NCI-H2081 (cell line): ENCODE results near the gene GPANK1.

Source experiments
- DNase-seq, 2 experiments: peaks; one replicate each; lab custom pipeline; 2025; lab: John Stamatoyannopoulos, UW

Gene GPANK1

GRCh38 chr6:31639449-31639861, 25.3 kb downstream of the GPANK1 start:
- no peak for DNase-seq

- no peak for DNase-seq
These were observed 25.8 kb downstream of the GPANK1 start for GRCh38 chr6:31639043-31639442.

- DNase-seq, result no peak
These were observed 27.9 kb downstream of the GPANK1 start for GRCh38 chr6:31636698-31637596.

GRCh38 chr6:31634969-31635575, 29.7 kb downstream of the GPANK1 start:
- no peak for DNase-seq

- DNase-seq, result no peak
These were observed 30.7 kb downstream of the GPANK1 start for GRCh38 chr6:31634131-31634530.

- DNase-seq, result no peak
These were observed 31.4 kb downstream of the GPANK1 start for GRCh38 chr6:31633447-31633846.

- no peak for DNase-seq
These were observed 32.4 kb downstream of the GPANK1 start for GRCh38 chr6:31632279-31632946.

GRCh38 chr6:31631681-31632278, 33.0 kb downstream of the GPANK1 start:
- no peak for DNase-seq

GRCh38 chr6:31631209-31631608, 33.6 kb downstream of the GPANK1 start:
- DNase-seq, result no peak

- no peak for DNase-seq
These were observed 34.4 kb downstream of the GPANK1 start for GRCh38 chr6:31630177-31630934.

- no peak for DNase-seq
These were observed 35.8 kb downstream of the GPANK1 start for GRCh38 chr6:31629014-31629413.

- DNase-seq, result no peak
These were observed 37.0 kb downstream of the GPANK1 start for GRCh38 chr6:31627690-31628287.

- no peak for DNase-seq
These were observed 37.8 kb downstream of the GPANK1 start for GRCh38 chr6:31626952-31627351.

GRCh38 chr6:31624070-31624469, 40.7 kb downstream of the GPANK1 start:
- no peak for DNase-seq

GRCh38 chr6:31622684-31623091, 42.1 kb downstream of the GPANK1 start:
- no peak for DNase-seq

- peak in 1 of 2 experiments; percentile 17 for DNase-seq
These were observed 42.8 kb downstream of the GPANK1 start for GRCh38 chr6:31621991-31622390.

- no peak for DNase-seq
These were observed 43.4 kb downstream of the GPANK1 start for GRCh38 chr6:31621320-31621939.

GRCh38 chr6:31620586-31621319, 44.0 kb downstream of the GPANK1 start, which contains the start of gene PRRC2A:
Gene PRRC2A (plus strand): TSS chr6:31620715. CDS start chr6:31622790, 2,075 bp downstream.
- peak; percentile 79 to 84 for DNase-seq

- peak; percentile 98 to 99 for DNase-seq
These were observed 44.8 kb downstream of the GPANK1 start for GRCh38 chr6:31619805-31620585.
